Ammon's horn (tissue), 1 donor: Measurements from ENCODE around the gene TFPI.
"Not testable (repeated sequence)": the region's sequence is repeated elsewhere in the genome, so short reads cannot be mapped to it uniquely, and the experiment has no call there.

Source experiments
- DNase-seq: peaks from one replicate; pipeline ENCODE4 v3.0.0-alpha.2; 2016; ENCODE audit warnings: low spot score

TFPI gene

DNA sequence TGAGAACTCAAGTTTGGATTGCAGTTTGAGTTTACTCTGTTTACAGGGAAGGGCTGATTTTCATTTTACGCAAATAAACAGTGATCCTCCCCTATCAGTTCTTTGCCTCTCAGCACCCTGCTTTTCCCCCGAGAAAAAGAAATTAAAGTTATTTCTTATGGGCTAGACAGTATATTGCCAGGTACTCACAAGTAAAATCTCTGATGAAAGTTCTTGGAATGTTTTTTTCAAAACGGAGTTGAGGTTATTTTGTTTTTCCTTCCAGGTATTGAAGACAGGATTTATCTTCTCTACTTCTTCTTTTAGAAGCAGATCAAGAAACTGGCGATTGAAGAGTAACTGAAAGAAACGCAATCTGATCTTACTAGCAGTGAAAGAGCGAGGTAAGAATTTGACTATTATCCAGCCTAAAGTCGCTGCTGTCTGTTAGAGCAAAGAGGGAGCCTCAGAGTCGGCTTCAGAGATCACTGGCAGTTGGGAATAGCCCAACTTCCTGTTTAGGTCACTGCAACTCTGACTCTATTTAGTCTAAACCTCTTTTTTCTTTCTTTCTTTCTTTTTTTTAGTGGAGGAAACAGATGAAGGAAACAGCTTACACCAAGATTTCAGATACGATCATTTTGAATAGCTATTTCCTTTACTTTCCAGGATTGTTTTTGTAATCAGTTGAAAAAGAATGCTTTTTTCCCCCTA lies at the start of gene TFPI:
Gene TFPI (minus strand): TSS at position 425 of the 693 bp plus-strand sequence. CDS start 50,667 bp downstream, outside the sequence.
- DNase-seq = no peak

DNA sequence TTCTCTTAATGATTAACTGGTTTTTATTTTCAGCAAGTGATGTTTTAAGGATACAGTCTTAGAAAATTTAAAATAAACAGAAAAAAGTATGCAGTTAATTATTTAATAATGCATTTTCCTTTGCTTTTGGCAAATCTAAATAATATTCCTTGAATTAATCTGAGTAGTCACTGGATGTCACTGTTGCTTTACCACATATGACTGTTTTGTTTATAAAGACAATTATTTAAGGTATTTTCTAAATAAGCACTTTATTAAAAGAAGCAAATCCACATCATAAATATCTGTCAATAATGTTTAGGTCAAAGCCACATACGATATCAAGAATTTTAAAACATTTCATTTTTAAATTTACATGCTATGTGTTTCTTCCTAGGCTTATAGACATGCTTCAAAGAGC lies 40.6 kb upstream of the TFPI start:
- DNase-seq = no peak

DNA sequence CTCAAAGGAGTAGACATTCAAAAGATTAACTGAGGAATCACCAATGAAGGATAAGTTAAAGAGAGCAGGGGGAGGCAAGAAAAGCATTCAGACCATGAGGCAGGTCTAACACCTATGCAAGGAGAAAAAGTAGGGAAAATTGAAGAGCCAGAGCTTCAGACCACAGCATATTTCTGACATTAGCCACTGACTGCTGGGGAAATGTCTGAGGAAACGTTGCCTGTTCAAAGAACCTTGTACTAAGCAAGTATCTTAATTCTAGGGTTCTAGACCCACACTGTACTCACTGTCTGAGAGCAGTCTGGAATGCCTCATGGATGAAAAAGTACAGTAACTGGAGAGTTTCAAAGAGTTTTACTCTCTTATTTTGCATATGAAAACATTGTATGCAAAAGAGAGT lies 39.5 kb upstream of the TFPI start:
- DNase-seq = no peak

DNA sequence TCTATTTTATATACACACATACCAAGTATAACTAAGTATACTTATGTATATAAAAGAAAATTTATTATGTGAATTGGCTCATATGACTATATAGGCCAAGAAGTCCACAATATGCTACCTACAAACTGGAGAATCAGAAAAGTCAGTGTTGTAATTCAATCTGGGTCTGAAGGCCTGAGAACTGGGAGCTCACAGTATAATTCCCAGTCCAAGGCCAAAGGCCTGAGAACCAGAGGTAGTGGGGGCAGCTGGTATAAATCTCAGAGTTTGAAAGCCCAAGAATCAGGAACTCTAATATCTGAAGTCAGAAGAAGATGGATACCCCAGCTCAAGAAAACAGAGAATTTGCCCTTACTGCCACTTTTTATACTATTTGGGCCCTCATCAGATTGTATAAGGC lies 38.9 kb upstream of the TFPI start:
- DNase-seq = no peak

DNA sequence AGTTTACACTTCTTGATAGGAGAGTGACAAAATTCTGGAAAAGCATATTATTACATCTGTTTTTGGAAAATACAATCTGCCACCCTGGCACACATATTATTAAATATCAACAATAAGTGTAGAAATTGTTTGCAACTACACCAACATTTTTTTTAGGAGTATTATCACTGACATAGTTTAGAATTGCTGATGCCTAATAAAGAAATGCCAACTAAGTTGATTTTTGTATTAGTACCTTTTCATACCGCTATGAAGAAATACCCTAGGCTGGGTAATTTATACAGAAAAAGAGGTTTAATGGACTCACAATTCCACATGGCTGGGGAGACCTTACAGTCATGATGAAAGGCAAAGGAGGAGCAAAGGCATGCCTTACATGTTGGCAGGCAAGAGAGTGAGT lies 35.9 kb upstream of the TFPI start:
- no peak for DNase-seq

DNA sequence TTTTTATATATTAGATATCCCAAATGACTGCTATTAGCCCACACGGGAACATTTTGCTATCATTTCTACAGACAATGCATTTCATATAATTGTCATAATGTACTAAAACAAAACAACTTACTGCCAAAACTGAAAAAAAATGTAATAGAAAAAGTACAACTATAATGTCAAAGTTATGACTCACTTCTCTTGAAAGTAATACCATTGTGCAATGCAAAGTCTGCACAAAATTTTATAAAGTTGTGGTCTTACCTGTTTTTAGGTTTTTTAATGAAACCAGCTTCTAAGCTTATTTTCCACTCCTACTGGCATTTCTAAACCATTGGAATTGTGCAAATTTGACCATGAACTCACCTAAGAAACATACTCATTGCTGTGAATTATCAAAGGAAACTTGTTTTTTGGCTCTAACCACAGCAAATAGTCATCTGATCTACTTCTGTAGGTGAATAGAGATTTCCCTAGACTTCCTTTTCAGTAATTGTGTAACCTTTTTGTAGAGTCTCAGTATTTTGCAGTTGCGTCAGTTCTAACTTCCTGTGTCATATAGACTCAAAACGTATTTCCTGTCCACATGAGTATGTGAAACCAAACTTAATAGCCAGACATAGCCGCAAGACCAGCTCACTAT lies 31.9 kb upstream of the TFPI start:
- no peak for DNase-seq

DNA sequence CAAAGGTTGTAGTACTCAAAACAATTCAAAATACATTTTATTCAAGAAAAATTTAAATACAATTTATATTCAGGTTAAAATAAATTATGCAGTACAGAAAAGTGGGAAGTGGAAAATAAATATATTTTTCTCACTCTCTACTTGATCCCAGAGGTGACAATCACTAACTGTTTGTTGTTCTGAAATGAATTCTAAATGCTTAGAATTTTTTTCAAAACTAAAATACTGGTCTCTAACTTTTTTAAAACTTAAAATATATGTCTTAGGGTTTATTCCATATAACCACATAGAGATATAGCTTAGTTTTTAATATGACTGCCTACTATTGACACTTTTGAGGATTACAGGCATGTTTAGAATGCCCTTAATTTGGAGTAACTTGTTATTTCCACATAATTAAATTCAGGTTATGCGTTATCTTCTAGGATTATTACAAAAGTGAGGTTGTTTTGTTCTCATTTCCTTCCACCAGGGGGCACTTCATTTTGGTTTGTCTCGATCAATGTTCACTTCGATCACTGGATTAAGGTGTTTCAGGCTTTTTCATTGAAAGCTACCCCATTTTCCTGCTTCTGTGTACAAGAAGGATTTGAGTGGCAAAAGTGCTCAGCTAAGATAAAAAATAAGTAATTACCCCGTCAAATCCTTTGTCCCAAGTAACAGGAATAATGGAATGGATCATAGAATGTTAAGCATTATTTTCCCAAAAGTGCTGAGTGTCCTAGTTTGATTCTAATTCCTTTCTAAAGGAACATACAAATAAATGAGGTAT lies 27.1 kb upstream of the TFPI start:
- DNase-seq = peak; percentile 26

DNA sequence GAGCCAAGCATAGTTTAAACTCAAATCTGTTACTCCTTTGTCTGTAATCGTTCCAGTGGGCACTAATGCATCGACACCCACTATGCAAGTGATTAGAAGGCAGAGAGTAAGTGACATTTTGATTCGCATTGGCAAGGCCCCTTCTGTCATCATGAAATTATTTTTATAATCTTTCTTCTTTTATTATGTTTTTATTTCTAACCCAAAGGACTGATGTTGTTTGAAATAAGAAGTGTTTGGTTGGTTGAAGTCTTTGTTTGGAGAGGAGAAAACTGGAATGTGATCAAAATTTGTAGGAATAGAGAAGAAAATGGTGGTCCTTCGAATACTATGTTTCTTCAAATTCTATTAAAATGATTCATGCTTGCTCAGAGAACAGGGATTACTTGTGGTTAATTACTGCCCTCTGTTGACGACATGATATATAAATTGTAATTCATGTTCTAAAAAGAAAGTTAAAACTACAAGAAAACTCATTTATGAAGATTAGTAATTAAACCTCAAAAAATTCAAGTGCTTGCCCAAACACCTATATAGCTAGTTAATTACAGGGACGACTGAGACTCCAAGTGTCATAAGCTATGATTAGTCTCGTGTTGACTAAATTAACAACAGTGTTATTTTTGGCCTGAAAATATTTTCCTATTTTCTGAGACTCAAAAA lies 26.4 kb upstream of the TFPI start:
- DNase-seq = peak; percentile 52

DNA sequence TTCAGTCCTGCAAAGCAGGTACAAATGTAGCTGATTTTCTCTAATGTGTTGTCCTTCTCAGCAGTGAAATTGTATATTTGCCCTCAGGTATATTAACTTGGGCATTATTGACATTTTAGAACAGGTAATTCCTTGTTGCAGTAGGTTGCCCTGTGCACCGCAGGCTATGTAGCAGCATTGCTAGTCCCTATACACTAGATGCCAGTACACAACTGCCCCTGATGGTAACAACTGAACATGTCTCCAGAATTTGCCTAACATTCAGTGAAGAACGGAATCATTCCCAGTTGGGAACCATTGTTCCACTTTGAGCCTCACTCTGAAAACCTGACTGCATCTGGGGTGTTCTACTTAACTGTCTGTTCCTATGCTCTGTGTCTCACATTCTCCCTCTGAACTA lies 23.1 kb upstream of the TFPI start:
- no peak for DNase-seq

DNA sequence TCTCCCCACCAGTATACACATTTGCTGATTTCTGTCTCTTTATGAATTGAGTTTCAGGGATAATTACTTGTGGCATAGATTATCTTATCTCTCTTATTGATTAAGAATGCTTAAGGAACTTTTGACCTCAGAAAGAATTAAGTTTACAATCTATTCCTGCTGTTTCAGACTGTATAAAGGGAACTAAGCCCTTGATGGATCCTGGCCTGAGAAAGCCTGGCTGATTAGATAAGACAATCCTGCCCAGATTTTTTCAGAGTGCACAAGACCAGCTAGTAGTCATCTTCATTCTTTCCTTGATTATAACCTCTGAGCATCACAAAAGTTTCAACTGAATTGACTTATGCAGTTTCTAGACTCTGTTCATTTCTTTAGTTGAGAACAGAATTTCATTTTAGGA lies 22.7 kb upstream of the TFPI start:
- DNase-seq = no peak

DNA sequence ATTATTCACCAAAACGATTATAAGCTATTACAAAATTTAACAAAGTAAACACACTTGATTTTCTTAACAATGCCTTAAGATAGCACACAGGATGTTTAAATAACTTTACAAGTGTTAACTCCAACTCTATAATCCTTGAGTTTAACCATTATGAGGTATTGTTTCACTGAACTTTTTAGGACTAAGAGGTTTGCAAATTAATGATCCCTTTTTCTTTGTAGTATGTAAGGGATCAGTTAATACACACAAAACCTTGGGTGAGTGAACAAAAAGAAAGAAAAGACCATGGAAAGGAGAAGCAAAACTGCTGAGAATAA lies 21.5 kb upstream of the TFPI start:
- no peak for DNase-seq

DNA sequence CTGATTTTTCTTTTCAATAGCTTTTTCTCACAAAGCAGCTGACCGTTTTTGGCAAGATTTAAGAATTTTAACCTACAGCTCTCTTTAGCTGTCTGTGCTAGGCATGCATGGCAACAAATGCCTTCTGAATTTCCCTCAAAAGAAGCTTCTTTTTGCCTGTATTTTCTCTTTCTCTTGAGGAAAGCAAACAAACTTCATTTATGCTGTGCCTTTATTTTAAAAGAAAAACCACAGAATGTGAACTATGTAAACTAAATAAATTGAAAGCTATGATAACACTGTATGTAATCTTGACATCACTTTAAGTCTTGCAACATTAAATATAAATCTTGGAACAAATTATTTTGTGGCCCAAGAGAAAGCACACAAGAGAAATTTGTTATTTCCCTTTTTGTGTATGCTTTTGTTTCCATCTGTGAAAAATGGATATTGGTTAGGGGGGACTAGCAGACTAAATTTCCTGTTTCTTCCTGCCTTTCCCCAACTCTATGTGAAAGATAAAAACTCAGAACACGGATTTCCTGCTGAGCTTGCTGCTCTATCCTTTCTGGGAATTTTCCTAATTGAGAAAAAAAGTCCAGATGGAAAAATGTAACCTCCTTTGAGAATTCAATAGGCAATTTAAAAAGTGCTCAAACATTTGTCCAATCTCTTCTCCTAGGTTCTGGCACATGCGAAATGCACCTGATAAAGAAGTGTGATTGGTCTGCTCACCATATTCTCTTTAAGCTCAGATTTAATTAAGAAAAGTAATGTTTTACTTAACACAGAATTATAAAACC lies 20.9 kb upstream of the TFPI start:
- no peak for DNase-seq

DNA sequence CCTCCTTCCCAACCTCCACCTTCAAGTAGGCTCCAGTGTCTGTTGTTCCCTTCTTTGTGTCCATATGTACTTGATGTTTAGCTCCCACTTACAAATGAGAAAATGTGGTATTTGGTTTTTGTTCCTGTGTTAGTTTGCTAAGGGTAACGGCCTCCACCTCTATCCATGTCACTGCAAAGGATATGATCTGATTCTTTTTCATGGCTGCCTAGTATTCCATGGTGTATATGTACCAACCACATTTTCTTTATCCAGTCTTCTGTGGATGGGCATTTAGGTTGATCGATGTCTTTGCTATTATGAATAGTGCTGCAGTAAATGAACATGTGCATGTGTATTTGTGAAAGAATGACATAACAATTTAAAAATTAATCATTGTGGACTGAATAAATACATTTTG lies 19.5 kb upstream of the TFPI start:
- DNase-seq = no peak

DNA sequence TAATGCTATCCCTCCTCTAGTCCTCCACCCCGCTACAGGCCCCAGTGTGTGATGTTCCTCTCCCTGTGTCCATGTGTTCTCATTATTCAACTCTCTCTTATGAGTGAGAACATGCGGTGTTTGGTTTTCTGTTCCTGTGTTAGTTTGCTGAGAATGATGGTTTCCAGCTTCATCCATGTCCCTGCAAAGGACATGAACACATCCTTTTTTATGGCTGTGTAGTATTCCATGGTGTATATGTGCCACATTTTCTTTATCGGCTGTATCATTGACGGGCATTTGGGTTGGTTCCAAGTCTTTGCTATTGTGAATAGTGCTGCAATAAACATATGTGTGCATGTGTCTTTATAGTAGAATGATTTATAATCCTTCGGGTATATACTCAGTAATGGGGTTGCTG lies 17.8 kb upstream of the TFPI start:
- not testable (repeated sequence) for DNase-seq

DNA sequence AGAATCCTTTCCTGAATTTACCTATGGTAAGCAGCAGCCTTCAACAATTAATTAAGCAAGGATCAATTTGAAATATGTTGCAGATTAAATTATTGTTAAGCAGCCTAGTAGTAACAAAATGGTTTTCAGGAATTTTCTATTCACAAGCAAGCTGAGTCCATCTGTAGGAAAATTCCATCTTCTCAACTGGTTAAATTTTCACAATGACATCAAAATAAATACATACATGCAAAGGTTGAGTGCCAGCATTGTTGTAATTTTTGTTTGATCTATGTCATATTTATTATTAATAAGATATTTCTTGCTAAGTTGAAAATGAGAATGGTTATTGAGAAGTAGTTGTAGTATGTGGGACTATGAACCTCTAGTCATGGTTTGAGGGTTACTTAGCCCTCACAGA lies 15.3 kb upstream of the TFPI start:
- no peak for DNase-seq

DNA sequence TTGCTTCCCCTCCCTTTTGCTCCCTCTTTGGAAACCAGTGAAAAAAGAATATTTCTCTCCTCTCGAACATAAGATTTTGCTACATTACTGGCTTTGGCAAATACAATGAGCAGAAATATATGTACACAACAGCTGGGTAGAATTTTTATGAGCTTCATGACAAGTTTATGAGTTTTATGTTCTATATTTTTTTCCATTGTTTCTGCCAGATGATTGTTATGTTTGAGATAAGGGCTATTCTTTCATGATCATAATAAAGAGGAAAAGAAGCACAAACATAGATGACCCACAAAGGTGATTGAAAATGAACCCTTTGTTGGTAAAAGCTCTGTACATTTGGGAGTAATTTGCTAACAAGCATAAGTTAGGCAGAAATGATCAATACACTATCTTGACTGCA lies 14.8 kb upstream of the TFPI start:
- DNase-seq = no peak

DNA sequence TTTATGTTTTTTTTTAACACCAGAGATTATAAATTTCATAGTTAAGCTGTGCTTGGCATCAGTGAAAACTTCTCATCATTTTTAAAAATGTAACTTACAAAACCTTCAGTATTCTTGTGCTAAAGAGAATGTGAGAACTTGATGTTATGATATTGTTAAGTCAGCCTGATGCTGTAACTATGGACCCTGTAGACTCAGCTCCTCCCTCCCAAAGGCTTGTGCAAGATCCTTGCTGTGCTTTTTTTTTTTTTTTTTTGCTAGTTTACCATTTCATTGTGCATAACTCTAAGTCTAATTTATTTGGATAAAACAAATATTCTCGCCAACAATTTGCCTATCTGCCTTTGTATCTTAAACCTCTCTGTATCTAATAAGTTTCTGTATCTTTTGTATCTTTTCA lies 12.9 kb upstream of the TFPI start:
- no peak for DNase-seq

DNA sequence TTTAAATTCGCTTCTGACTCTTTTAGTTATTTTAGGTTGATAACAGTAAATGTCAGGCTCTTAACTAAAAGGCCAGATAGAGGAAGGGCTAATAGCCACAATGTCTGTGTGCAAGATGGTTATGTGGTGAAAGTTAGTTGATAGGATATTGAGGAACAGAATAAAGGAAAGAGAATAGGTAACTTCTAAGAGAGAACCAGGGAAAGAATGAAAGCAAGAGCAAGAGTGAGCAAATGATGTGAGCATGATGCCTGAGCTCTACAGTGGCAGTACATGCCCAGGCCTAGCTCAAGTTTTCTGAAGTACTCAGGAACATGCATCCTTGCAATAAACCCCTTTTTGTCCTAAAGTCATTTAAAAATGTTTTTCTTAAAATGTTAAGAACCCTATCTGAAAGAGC lies 12.5 kb upstream of the TFPI start:
- DNase-seq = no peak

DNA sequence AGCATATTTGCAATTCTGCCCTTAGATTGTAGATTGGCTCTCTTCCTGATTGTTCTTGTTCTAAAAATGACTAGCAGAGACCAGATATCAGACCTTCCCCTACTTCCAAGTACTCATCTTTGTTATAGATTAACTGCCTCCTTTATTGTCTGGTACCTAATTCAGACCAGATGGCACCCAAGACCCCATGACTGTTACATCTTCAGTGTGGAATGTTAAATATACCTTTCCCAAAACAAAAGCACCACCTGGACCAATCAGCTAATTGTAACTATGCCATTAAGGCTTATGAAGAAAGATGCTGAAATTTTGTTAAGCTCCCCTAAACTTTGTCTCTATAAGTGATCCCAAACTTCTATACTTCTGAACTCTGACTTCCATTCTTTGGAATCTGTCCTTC lies 12.0 kb upstream of the TFPI start:
- no peak for DNase-seq

DNA sequence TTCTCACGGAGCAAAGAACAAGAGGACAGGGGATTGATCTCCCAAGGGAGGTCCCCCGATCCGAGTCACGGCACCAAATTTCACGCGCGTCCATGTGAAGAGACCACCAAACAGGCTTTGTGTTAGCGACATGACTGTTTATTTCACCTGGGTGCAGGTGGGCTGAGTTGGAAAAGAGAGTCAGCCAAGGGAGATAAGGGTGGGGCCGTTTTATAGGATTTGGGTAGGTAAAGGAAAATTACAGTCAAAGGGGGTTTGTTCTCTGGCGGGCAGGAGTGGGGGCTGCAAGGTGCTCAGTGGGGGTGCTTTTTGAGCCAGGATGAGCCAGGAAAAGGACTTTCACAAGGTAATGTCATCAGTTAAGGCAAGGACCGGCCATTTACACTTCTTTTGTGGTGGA lies 11.4 kb upstream of the TFPI start:
- not testable (repeated sequence) for DNase-seq

DNA sequence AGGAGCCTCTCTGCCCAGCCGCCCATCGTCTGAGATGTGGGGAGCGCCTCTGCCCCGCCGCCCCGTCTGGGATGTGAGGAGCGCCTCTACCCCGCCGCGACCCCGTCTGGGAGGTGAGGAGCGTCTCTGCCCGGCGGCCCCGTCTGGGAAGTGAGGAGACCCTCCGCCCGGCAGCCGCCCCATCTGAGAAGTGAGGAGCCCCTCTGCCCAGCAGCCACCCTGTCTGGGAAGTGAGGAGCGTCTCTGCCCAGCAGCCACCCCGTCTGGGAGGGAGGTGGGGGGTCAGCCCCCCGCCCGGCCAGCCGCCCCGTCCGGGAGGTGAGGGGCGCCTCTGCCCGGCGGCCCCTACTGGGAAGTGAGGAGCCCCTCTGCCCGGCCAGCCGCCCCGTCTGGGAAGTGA lies 2.3 kb upstream of the TFPI start:
- DNase-seq = not testable (repeated sequence)

DNA sequence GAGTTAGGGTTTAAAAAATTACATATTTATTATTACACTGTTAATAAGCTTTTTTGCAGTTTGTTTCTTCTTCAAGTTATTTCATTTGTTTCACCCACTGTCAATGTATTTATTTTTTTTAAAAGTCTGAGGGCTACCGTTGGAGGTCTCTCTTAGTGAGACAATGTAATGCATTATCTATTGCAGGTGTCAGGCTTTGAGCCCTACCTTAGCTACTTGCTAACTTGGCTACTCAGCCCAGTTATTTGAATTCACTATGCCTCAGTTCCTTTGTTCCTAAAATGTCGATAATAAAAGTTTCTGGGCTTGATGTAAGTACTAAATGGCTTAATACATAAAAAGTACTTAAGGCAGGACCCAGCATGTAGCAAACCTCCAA lies 458 bp upstream of the TFPI start:
- no peak for DNase-seq
